GM12878 (cell line): Measurements from ENCODE around the gene IFT88. TPM values are rescaled to one million over a fixed set of nuclear protein-coding genes. Genes with fewer than 3 reads are reported as not detected.

Experiments
- ATAC-seq: fragments of 200-7000 bp; cut with Tn5 transposase; 3 replicates; pipeline ENCODE4 v1.9.1; 2020; ENCODE audit warnings: mild to moderate bottlenecking, moderate library complexity
- BruUV-seq: library from RNA; stranded (reverse); fragments of 400-500 nt; replicated peaks from 2 replicates; lab custom pipeline; 2021; lab: Mats Ljungman, UMichigan
- CTCF ChIA-PET: fragments of 300-600 bp; sonication (Branson Sonifier 250); formaldehyde crosslinking; extraction: SDS; loops from one replicate; lab custom pipeline; 2021; ENCODE audit warnings: inconsistent platforms; lab: Yijun Ruan, JAX
- POLR2A ChIA-PET: fragments of 350-600 bp; formaldehyde crosslinking; extraction: SDS; loops from one replicate; lab custom pipeline; 2021; ENCODE audit warnings: inconsistent platforms; lab: Charles Lee
- RAD21 ChIA-PET: fragments of 300-600 bp; sonication (Branson Sonifier 250); formaldehyde crosslinking; loops from one replicate; lab custom pipeline; 2023; ENCODE audit warnings: antibody characterized with exemption; ENCODE audit not compliant: unreplicated experiment; lab: Charles Lee
- SMC1A ChIA-PET: fragments of 300-600 bp; sonication (Branson Sonifier 250); formaldehyde crosslinking; loops from one replicate; lab custom pipeline; 2023; ENCODE audit not compliant: unreplicated experiment, uncharacterized antibody; lab: Charles Lee
- DNase-seq: peaks from one replicate; pipeline ENCODE4 v3.0.0-alpha.2; 2011; ENCODE audit warnings: low read depth, low spot score
- FAIRE-seq: peaks from 3 replicates; lab custom pipeline; 2011; peaks lifted over from hg19 to GRCh38; lab: Jason Lieb, UNC
- H2AFZ ChIP-seq: 2 replicates; pipeline ENCODE4 v1.6.0; 2011; ENCODE audit warnings: low read depth, low read length, control low read depth; ENCODE audit not compliant: control insufficient read depth
- H3K27ac ChIP-seq: 2 replicates; pipeline ENCODE4 v1.5.1; 2011; ENCODE audit warnings: control low read depth; ENCODE audit not compliant: control insufficient read depth, insufficient read depth
- H3K27me3 ChIP-seq, 2 experiments: replicated peaks in 1 of 2; 2 replicates each; pipeline versions ENCODE4 v1.6.0 to v1.6.1; 2011; ENCODE audit warnings: low read length in 1 of 2; ENCODE audit not compliant: control insufficient read depth in 2 of 2, insufficient read depth in 2 of 2
- H3K36me3 ChIP-seq, 2 experiments: 2 replicates each; pipeline ENCODE4 v1.5.1; 2011; ENCODE audit warnings: low read length in 1 of 2; ENCODE audit not compliant: control insufficient read depth in 2 of 2, insufficient read depth in 2 of 2
- H3K4me1 ChIP-seq: 2 replicates; pipeline ENCODE4 v1.6.1; 2011; ENCODE audit warnings: mild to moderate bottlenecking, low read length, moderate library complexity, mixed read lengths; ENCODE audit not compliant: control insufficient read depth, insufficient read depth
- H3K4me2 ChIP-seq: 2 replicates; pipeline ENCODE4 v1.6.0; 2011; ENCODE audit warnings: control low read depth; ENCODE audit not compliant: control insufficient read depth, insufficient read depth
- H3K4me3 ChIP-seq: fragments of 200-600 bp; sonication (generic); 2 replicates; pipeline ENCODE4 v1.5.1; 2016
- H3K79me2 ChIP-seq: 2 replicates; pipeline ENCODE4 v1.6.0; 2011; ENCODE audit warnings: low read length; ENCODE audit not compliant: control insufficient read depth, insufficient read depth
- H3K9ac ChIP-seq: 2 replicates; pipeline ENCODE4 v1.8.0; 2011; ENCODE audit warnings: low read length, control low read depth, mixed read lengths; ENCODE audit not compliant: control insufficient read depth, insufficient read depth
- H3K9me3 ChIP-seq: replicated peaks from 3 replicates; pipeline ENCODE4 v1.5.1; 2011; ENCODE audit warnings: mild to moderate bottlenecking, low read length; ENCODE audit not compliant: control insufficient read depth, insufficient read depth
- H4K20me1 ChIP-seq: 2 replicates; pipeline ENCODE4 v1.6.0; 2011; ENCODE audit not compliant: control insufficient read depth, insufficient read depth
- ATF3 ChIP-seq: IDR thresholded peaks from 2 replicates; pipeline ENCODE4 v1.6.1; 2011; ENCODE audit warnings: low read depth, mild to moderate bottlenecking, low read length, moderate library complexity, borderline replicate concordance; ENCODE audit errors: extremely low read depth
- CHD2 ChIP-seq: IDR thresholded peaks from 2 replicates; pipeline ENCODE4 v1.6.1; 2011; ENCODE audit warnings: low read depth, low read length, improper control_type of control experiment, borderline replicate concordance
- EED ChIP-seq: sonication (generic); IDR thresholded peaks from 2 replicates; pipeline ENCODE4 v1.6.1; 2016; ENCODE audit warnings: antibody characterized with exemption, low read depth
- GATAD2B ChIP-seq: fragments of 450-650 bp; conservative IDR thresholded peaks from 2 replicates; pipeline ENCODE4 v1.6.1; 2017; ENCODE audit warnings: low read depth, mild to moderate bottlenecking, moderate library complexity
- NR2C2 ChIP-seq: IDR thresholded peaks from 2 replicates; pipeline ENCODE4 v1.6.1; 2011; ENCODE audit warnings: borderline replicate concordance, low read depth; ENCODE audit not compliant: control insufficient read depth, insufficient read length
- SKIL ChIP-seq: fragments of 450-650 bp; IDR thresholded peaks from 2 replicates; pipeline ENCODE4 v1.6.1; 2017; ENCODE audit warnings: mild to moderate bottlenecking, low read depth, inconsistent platforms; ENCODE audit not compliant: poor library complexity, severe bottlenecking
- SMC3 ChIP-seq: IDR thresholded peaks from 2 replicates; pipeline ENCODE4 v1.6.1; 2011; ENCODE audit warnings: low read length, improper control_type of control experiment, borderline replicate concordance
- SUZ12 ChIP-seq: fragments of 200-600 bp; sonication (generic); IDR thresholded peaks from one replicate; pipeline ENCODE4 v1.6.1; 2018; ENCODE audit warnings: antibody characterized with exemption, mild to moderate bottlenecking; ENCODE audit not compliant: unreplicated experiment
- ZZZ3 ChIP-seq: IDR thresholded peaks from 2 replicates; pipeline ENCODE4 v1.6.1; 2011; ENCODE audit warnings: low read depth; ENCODE audit not compliant: control insufficient read depth, insufficient read length
- WGBS: methylation state at CpG from one replicate; pipeline ENCODE4 v1.1.6; 2016; ENCODE audit warnings: low lambda C conversion rate; ENCODE audit not compliant: insufficient replicate concordance, insufficient coverage; ENCODE audit errors: missing lambda C conversion rate; 5-methylcytosine and 5-hydroxymethylcytosine counted together
- in situ Hi-C: fragments of 300-500 bp; cut with MboI; formaldehyde crosslinking; loops from 9 replicates; pipeline ENCODE4 v1.14.3; 2018; ENCODE audit warnings: mixed read lengths
- intact Hi-C: fragments of 100-400 bp; cut with micrococcal nuclease; formaldehyde crosslinking; loops from one replicate; pipeline ENCODE4 v1.14.2; 2022; ENCODE audit not compliant: unreplicated experiment
- polyA plus RNA-seq, 11 experiments: library from polyadenylated mRNA; depleted of rRNA in 4 of 11; unstranded in 6 of 11; stranded (reverse) in 5 of 11; fragments of >200 nt; fragmentation: Nextera tagmentation in 4 of 11; fragmentation: Illumina TruSeq in 1 of 11; extraction: Ambion mirVana in 4 of 11; extraction: Trizol in 1 of 11; gene quantifications; 1 replicate in 1 of 11; 2 replicates in 10 of 11; pipeline versions ENCODE4 v1.2.1 to v1.2.3, GENCODE V29; 2011 to 2016; ENCODE audit warnings: inconsistent platforms in 2 of 11, missing spikeins in 2 of 11, low read depth in 1 of 11
- total RNA-seq, 4 experiments: library from RNA; depleted of rRNA in 3 of 4; stranded (reverse); fragments of >200 nt in 3 of 4; fragmentation: Illumina TruSeq in 1 of 4; extraction: Trizol in 1 of 4; gene quantifications; 2 replicates each; pipeline versions ENCODE4 v1.2.1 to v1.2.3, GENCODE V29; 2013 to 2021
- TF ChIP-seq, protein P1 (sequence below): fragments of 450-650 bp; formaldehyde crosslinking; IDR thresholded peaks from 2 replicates; pipeline ENCODE4 v1.4.0; 2020; ENCODE audit warnings: mild to moderate bottlenecking, moderate library complexity
- TF ChIP-seq, protein P2 (sequence below), 3 experiments: IDR thresholded peaks in 2 of 3; conservative IDR thresholded peaks in 1 of 3; 2 replicates each; pipeline ENCODE4 v1.5.1; 2011; ENCODE audit warnings: low read depth in 3 of 3, low read length in 3 of 3, mild to moderate bottlenecking in 3 of 3, control low read depth in 2 of 3, moderate library complexity in 2 of 3, inconsistent platforms in 1 of 3, mixed read lengths in 1 of 3; ENCODE audit not compliant: control insufficient read depth in 2 of 3, insufficient read depth in 1 of 3; ENCODE audit errors: extremely low read depth in 1 of 3

IFT88 gene
- total and polyA plus RNA-seq, 10 of the 15 experiments (the other 5 are each of a cell fraction or from before 2014, with no cell fraction given) = 2.9 to 5.6 (median 4.1) TPM

DNA sequence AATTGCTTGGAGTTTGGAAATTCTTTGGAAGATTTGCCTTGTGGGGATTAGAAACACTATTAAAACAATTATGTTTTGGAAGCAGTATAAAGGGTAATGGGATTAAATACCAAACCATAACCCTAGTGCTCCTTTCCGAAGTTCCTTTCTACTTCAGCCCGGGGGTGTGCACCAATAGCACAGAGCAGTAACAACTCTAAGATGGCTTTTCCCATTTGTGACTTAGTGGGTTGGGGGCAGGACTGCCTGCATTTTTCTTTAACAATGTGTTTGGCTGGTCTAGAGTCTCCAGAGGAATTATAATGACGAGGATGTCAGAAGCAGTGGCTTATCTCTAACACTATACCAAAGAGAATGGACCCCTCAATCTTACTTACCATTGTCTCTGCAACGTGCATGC lies 124.7 kb downstream of the IFT88 start (continued):
- TF ChIP-seq, protein P1, sequence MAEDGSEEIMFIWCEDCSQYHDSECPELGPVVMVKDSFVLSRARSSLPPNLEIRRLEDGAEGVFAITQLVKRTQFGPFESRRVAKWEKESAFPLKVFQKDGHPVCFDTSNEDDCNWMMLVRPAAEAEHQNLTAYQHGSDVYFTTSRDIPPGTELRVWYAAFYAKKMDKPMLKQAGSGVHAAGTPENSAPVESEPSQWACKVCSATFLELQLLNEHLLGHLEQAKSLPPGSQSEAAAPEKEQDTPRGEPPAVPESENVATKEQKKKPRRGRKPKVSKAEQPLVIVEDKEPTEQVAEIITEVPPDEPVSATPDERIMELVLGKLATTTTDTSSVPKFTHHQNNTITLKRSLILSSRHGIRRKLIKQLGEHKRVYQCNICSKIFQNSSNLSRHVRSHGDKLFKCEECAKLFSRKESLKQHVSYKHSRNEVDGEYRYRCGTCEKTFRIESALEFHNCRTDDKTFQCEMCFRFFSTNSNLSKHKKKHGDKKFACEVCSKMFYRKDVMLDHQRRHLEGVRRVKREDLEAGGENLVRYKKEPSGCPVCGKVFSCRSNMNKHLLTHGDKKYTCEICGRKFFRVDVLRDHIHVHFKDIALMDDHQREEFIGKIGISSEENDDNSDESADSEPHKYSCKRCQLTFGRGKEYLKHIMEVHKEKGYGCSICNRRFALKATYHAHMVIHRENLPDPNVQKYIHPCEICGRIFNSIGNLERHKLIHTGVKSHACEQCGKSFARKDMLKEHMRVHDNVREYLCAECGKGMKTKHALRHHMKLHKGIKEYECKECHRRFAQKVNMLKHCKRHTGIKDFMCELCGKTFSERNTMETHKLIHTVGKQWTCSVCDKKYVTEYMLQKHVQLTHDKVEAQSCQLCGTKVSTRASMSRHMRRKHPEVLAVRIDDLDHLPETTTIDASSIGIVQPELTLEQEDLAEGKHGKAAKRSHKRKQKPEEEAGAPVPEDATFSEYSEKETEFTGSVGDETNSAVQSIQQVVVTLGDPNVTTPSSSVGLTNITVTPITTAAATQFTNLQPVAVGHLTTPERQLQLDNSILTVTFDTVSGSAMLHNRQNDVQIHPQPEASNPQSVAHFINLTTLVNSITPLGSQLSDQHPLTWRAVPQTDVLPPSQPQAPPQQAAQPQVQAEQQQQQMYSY (CRISPR knock-in tag) = no peak
- no peak for TF ChIP-seq ZZZ3
- TF ChIP-seq NR2C2 = no peak
- TF ChIP-seq EED = no peak
- no peak for TF ChIP-seq SKIL
- no peak for TF ChIP-seq CHD2
- TF ChIP-seq SMC3 = no peak

DNA sequence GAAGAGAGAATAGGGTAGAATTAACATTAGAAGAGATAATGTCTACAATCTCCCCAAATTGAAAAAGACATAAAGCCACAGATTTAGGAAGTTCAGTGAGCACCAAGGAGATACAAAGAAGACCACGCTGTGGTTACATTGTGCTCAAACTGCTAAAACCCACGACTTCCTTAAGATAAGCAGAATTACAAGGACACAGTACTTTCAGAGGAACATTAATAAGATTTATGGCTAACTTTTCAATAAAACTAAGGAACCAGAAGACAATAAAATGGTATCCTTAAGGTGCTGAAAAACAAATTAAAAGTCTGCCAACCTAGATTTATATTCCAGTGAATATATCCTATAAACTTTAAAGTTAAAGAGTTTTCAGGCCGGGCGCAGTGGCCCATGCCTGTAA lies 129.1 kb downstream of the IFT88 start:
- WGBS = 46% methylated on average over 4 of the region's 4 CpGs
- Histone ChIP-seq H4K20me1 (no peaks in the 10 kb centered on the region), H3K79me2 (no peaks in the 10 kb centered on the region), H2AFZ (no peak overlapping the region), H3K4me3 (no peak overlapping the region), H3K9ac (no peak overlapping the region), H3K27me3 (no peaks in the 10 kb centered on the region), H3K4me2 (no peak overlapping the region), H3K4me1 (no peaks in the 10 kb centered on the region), H3K27ac (no peak overlapping the region), H3K36me3 (no peaks in the 10 kb centered on the region), H3K9me3 (no peaks in the 10 kb centered on the region)
- ChIA-PET POLR2A (no interaction called here), RAD21 (no interaction called here), SMC1A (no interaction called here), CTCF (no interaction called here)
- FAIRE-seq (no peak), ATAC-seq (no peak), DNase-seq (no peak)
- intact Hi-C loops = no loop called here
- in situ Hi-C loops = no loop called here
- no TSS peak for BruUV-seq
- TF ChIP-seq ATF3 (no peak), SUZ12 (no peak), GATAD2B (no peak)
- TF ChIP-seq, protein P2, sequence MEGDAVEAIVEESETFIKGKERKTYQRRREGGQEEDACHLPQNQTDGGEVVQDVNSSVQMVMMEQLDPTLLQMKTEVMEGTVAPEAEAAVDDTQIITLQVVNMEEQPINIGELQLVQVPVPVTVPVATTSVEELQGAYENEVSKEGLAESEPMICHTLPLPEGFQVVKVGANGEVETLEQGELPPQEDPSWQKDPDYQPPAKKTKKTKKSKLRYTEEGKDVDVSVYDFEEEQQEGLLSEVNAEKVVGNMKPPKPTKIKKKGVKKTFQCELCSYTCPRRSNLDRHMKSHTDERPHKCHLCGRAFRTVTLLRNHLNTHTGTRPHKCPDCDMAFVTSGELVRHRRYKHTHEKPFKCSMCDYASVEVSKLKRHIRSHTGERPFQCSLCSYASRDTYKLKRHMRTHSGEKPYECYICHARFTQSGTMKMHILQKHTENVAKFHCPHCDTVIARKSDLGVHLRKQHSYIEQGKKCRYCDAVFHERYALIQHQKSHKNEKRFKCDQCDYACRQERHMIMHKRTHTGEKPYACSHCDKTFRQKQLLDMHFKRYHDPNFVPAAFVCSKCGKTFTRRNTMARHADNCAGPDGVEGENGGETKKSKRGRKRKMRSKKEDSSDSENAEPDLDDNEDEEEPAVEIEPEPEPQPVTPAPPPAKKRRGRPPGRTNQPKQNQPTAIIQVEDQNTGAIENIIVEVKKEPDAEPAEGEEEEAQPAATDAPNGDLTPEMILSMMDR (IDR thresholded peaks at IDR 0.05 in 2 of 3, conservative IDR thresholded peaks at IDR 0.05 in 1 of 3; ENCODE audit: control insufficient read depth in 2 of 3, extremely low read depth in 1 of 3, insufficient read depth in 1 of 3, low read depth in 3 of 3, low read length in 3 of 3) = no peak
